GM19328 (cell line): ENCODE results near the gene DOCK11.
"Not testable (repeated sequence)": the region's sequence is repeated elsewhere in the genome, so short reads cannot be mapped to it uniquely, and the experiment has no call there.

Experiments used
- ATAC-seq: cut with Tn5 transposase; IDR thresholded peaks from one replicate; pipeline ENCODE4 v1.9.1; 2021; ENCODE audit warnings: mild to moderate bottlenecking, moderate library complexity; ENCODE audit not compliant: unreplicated experiment

DOCK11 gene

GRCh38 chrX:118565853-118566252, 70.2 kb downstream of the DOCK11 start:
- ATAC-seq: no peak

GRCh38 chrX:118566359-118566758, 70.7 kb downstream of the DOCK11 start:
- no peak for ATAC-seq

- ATAC-seq: no peak
Observed at GRCh38 chrX:118569676-118570075, 74.1 kb downstream of the DOCK11 start.

GRCh38 chrX:118570209-118570608, 74.6 kb downstream of the DOCK11 start:
- no peak for ATAC-seq

GRCh38 chrX:118571836-118572235, 76.2 kb downstream of the DOCK11 start:
- no peak for ATAC-seq

GRCh38 chrX:118574666-118575065, 79.1 kb downstream of the DOCK11 start:
- ATAC-seq: no peak

- no peak for ATAC-seq
Observed at GRCh38 chrX:118577041-118577440, 81.4 kb downstream of the DOCK11 start.

- ATAC-seq: no peak
Observed at GRCh38 chrX:118579417-118579816, 83.8 kb downstream of the DOCK11 start.

- ATAC-seq: not testable (repeated sequence)
Observed at GRCh38 chrX:118582926-118583325, 87.3 kb downstream of the DOCK11 start.

GRCh38 chrX:118583781-118584180, 88.2 kb downstream of the DOCK11 start:
- no peak for ATAC-seq

GRCh38 chrX:118585296-118585695, 89.7 kb downstream of the DOCK11 start:
- ATAC-seq: no peak

- not testable (repeated sequence) for ATAC-seq
Observed at GRCh38 chrX:118586206-118586605, 90.6 kb downstream of the DOCK11 start.

- ATAC-seq: no peak
Observed at GRCh38 chrX:118588715-118589114, 93.1 kb downstream of the DOCK11 start.

- ATAC-seq: no peak
Observed at GRCh38 chrX:118589227-118589626, 93.6 kb downstream of the DOCK11 start.

GRCh38 chrX:118593407-118593806, 97.8 kb downstream of the DOCK11 start:
- ATAC-seq: no peak

GRCh38 chrX:118594697-118595420, 99.2 kb downstream of the DOCK11 start:
- ATAC-seq: no peak

GRCh38 chrX:118595501-118596042, 100.0 kb downstream of the DOCK11 start:
- ATAC-seq: no peak

- ATAC-seq: no peak
Observed at GRCh38 chrX:118596390-118596789, 100.8 kb downstream of the DOCK11 start.

GRCh38 chrX:118603981-118604380, 108.4 kb downstream of the DOCK11 start:
- ATAC-seq: no peak

GRCh38 chrX:118612290-118612689, 116.7 kb downstream of the DOCK11 start:
- no peak for ATAC-seq

GRCh38 chrX:118614150-118614549, 118.5 kb downstream of the DOCK11 start:
- ATAC-seq: no peak

- no peak for ATAC-seq
Observed at GRCh38 chrX:118615141-118615540, 119.5 kb downstream of the DOCK11 start.
